HEK293T (cell line): ENCODE measurements around the gene ABHD14A.

ENCODE experiments used
- SUZ12 ChIP-seq: fragments of 450-650 bp; IDR thresholded peaks from 2 replicates; pipeline ENCODE4 v1.6.1; 2016; ENCODE audit warnings: mild to moderate bottlenecking
- ZNF384 ChIP-seq: fragments of 450-650 bp; IDR thresholded peaks from 2 replicates; pipeline ENCODE4 v1.6.1; 2016

GRCh38 chr3:51955175-51955892 is 19.5 kb upstream of the ABHD14A start, which contains the start of gene GPR62:
- TF ChIP-seq ZNF384, result no peak
- no peak for TF ChIP-seq SUZ12
